HAP-1 (cell line): Measurements from ENCODE around the gene OPRL1.

Source experiments
- DNase-seq, 2 experiments: peaks; one replicate each; pipeline ENCODE4 v3.0.0-alpha.2; 2016 to 2020; ENCODE audit warnings: low spot score in 2 of 2
- H3K27me3 ChIP-seq: fragments of 250-450 bp; sonication (Bioruptor Pico); 2 replicates; pipeline ENCODE4 v1.5.1; 2020; ENCODE audit warnings: low read depth, mild to moderate bottlenecking, moderate library complexity
- H3K36me3 ChIP-seq: fragments of 250-450 bp; sonication (Bioruptor Pico); replicated peaks from 2 replicates; pipeline ENCODE4 v1.5.1; 2020; ENCODE audit warnings: mild to moderate bottlenecking
- H3K4me1 ChIP-seq: fragments of 250-450 bp; sonication (Bioruptor Pico); 2 replicates; pipeline ENCODE4 v1.5.1; 2020; ENCODE audit warnings: mild to moderate bottlenecking
- H3K4me3 ChIP-seq: fragments of 250-450 bp; sonication (Bioruptor Pico); 2 replicates; pipeline ENCODE4 v1.5.1; 2020; ENCODE audit warnings: mild to moderate bottlenecking, moderate library complexity
- H3K9me3 ChIP-seq: fragments of 250-450 bp; sonication (Bioruptor Pico); 2 replicates; pipeline ENCODE4 v1.5.1; 2020; ENCODE audit warnings: mild to moderate bottlenecking, moderate library complexity
- in situ Hi-C: fragments of 300-500 bp; cut with MboI; formaldehyde crosslinking; loops from 3 replicates; pipeline ENCODE4 v1.14.3; 2020; ENCODE audit warnings: low sequenced_read_pairs, inconsistent platforms, mixed read lengths

OPRL1 gene

GRCh38 chr20:64077094-64077493 lies 2.8 kb upstream of the OPRL1 start:
- Histone ChIP-seq H3K4me1 (peaks cover 12% of the 10 kb centered on the region), H3K27me3 (no peaks in the 10 kb centered on the region), H3K4me3 (no peak overlapping the region), H3K9me3 (no peaks in the 10 kb centered on the region; the same call in 1 of the 2 replicates), H3K36me3 (peaks cover 2% of the 10 kb centered on the region; the same call in 1 of the 2 replicates)
- in situ Hi-C loops = no loop called here
- no peak for DNase-seq

- peaks cover 2% of the 10 kb centered on the region; the same call in 1 of the 2 replicates for H3K36me3 ChIP-seq
- H3K27me3 ChIP-seq = no peaks in the 10 kb centered on the region
- no peak for DNase-seq
- H3K4me1 ChIP-seq = peaks cover 12% of the 10 kb centered on the region
- H3K9me3 ChIP-seq = no peaks in the 10 kb centered on the region; the same call in 1 of the 2 replicates
- in situ Hi-C loops = no loop called here
- H3K4me3 ChIP-seq = no peak overlapping the region
Observed at GRCh38 chr20:64077541-64077875, 2.4 kb upstream of the OPRL1 start.

GRCh38 chr20:64077876-64078551 lies 1.9 kb upstream of the OPRL1 start:
- H3K27me3 ChIP-seq = no peaks in the 10 kb centered on the region
- peaks cover 2% of the 10 kb centered on the region; the same call in 1 of the 2 replicates for H3K36me3 ChIP-seq
- H3K4me1 ChIP-seq = peaks cover 14% of the 10 kb centered on the region
- H3K4me3 ChIP-seq = no peak overlapping the region
- no peak for DNase-seq
- in situ Hi-C loops = no loop called here
- no peaks in the 10 kb centered on the region; the same call in 1 of the 2 replicates for H3K9me3 ChIP-seq

- Histone ChIP-seq H3K4me1 (peaks cover 17% of the 10 kb centered on the region), H3K36me3 (no peaks in the 10 kb centered on the region), H3K4me3 (peak overlapping the region; percentile 63), H3K27me3 (no peaks in the 10 kb centered on the region), H3K9me3 (no peaks in the 10 kb centered on the region; the same call in 1 of the 2 replicates)
- no peak for DNase-seq
- in situ Hi-C loops = no loop called here
Observed at GRCh38 chr20:64078934-64079272, 979 bp upstream of the OPRL1 start.

GRCh38 chr20:64079273-64080012 lies 439 bp upstream of the OPRL1 start, which contains the start of gene RGS19:
Gene RGS19 (minus strand): TSS chr20:64079518. CDS start chr20:64076886, 2,632 bp downstream.
- in situ Hi-C loops = no loop called here

GRCh38 chr20:64080813-64081623 lies 1.1 kb downstream of the OPRL1 start:
- peak in 1 of 2 experiments; percentile 2 for DNase-seq
- in situ Hi-C loops = no loop called here
- no peaks in the 10 kb centered on the region for H3K36me3 ChIP-seq
- peaks cover 17% of the 10 kb centered on the region for H3K4me1 ChIP-seq
- H3K4me3 ChIP-seq = peak overlapping the region; percentile 51
- no peaks in the 10 kb centered on the region; the same call in 1 of the 2 replicates for H3K9me3 ChIP-seq
- no peaks in the 10 kb centered on the region for H3K27me3 ChIP-seq

More at GRCh38 chr20:64079273-64080012, 439 bp upstream of the OPRL1 start, which contains the start of gene RGS19:
- peak; percentile 71 to 88 for DNase-seq
- Histone ChIP-seq H3K4me1 (peaks cover 17% of the 10 kb centered on the region), H3K36me3 (no peaks in the 10 kb centered on the region), H3K9me3 (no peaks in the 10 kb centered on the region; the same call in 1 of the 2 replicates), H3K4me3 (peak within 1 kb of the TSS; percentile 63), H3K27me3 (no peaks in the 10 kb centered on the region)

GRCh38 chr20:64081624-64081964 lies 1.7 kb downstream of the OPRL1 start:
- Histone ChIP-seq H3K36me3 (no peaks in the 10 kb centered on the region), H3K4me1 (peaks cover 17% of the 10 kb centered on the region), H3K9me3 (peaks cover under 1% of the 10 kb centered on the region), H3K4me3 (no peak overlapping the region), H3K27me3 (no peaks in the 10 kb centered on the region)
- no peak for DNase-seq
- in situ Hi-C loops = no loop called here

GRCh38 chr20:64082126-64082731 lies 2.3 kb downstream of the OPRL1 start:
- in situ Hi-C loops = no loop called here
- Histone ChIP-seq H3K27me3 (no peaks in the 10 kb centered on the region), H3K9me3 (peaks cover 2% of the 10 kb centered on the region), H3K36me3 (no peaks in the 10 kb centered on the region), H3K4me1 (peaks cover 17% of the 10 kb centered on the region), H3K4me3 (no peak overlapping the region)
- no peak for DNase-seq

GRCh38 chr20:64082820-64083377 lies 3.0 kb downstream of the OPRL1 start:
- H3K27me3 ChIP-seq = no peaks in the 10 kb centered on the region
- no peak for DNase-seq
- no peaks in the 10 kb centered on the region for H3K36me3 ChIP-seq
- peaks cover 4% of the 10 kb centered on the region for H3K9me3 ChIP-seq
- peak overlapping the region; percentile 33 for H3K4me3 ChIP-seq
- in situ Hi-C loops = no loop called here
- H3K4me1 ChIP-seq = peaks cover 17% of the 10 kb centered on the region

- Histone ChIP-seq H3K27me3 (no peaks in the 10 kb centered on the region), H3K9me3 (peaks cover 4% of the 10 kb centered on the region), H3K4me3 (peak overlapping the region; percentile 33), H3K4me1 (peaks cover 15% of the 10 kb centered on the region), H3K36me3 (no peaks in the 10 kb centered on the region)
- in situ Hi-C loops = no loop called here
- peak; percentile 87 to 95 for DNase-seq
Observed at GRCh38 chr20:64083378-64083803, 3.5 kb downstream of the OPRL1 start.

GRCh38 chr20:64083804-64084684 lies 4.2 kb downstream of the OPRL1 start, which contains the start of gene LKAAEAR1:
Gene LKAAEAR1 (minus strand): TSS chr20:64084398. CDS start chr20:64084219, 179 bp downstream.
- DNase-seq = no peak
- Histone ChIP-seq H3K4me3 (peak within 1 kb of the TSS; percentile 33), H3K27me3 (no peaks in the 10 kb centered on the region), H3K4me1 (peaks cover 10% of the 10 kb centered on the region; the same call in 1 of the 2 replicates), H3K36me3 (no peaks in the 10 kb centered on the region), H3K9me3 (peaks cover 4% of the 10 kb centered on the region)
- in situ Hi-C loops = no loop called here

- peaks cover 10% of the 10 kb centered on the region; the same call in 1 of the 2 replicates for H3K4me1 ChIP-seq
- no peaks in the 10 kb centered on the region for H3K27me3 ChIP-seq
- no peak for DNase-seq
- no peaks in the 10 kb centered on the region for H3K36me3 ChIP-seq
- H3K4me3 ChIP-seq = no peak overlapping the region
- in situ Hi-C loops = no loop called here
- H3K9me3 ChIP-seq = peaks cover 4% of the 10 kb centered on the region
Observed at GRCh38 chr20:64084685-64085152, 4.8 kb downstream of the OPRL1 start.
